ENCODE measurements around the gene RHBDD3. TPM values are rescaled to one million over a fixed set of nuclear protein-coding genes. Genes with fewer than 3 reads are reported as not detected.

RHBDD3 gene
- total RNA-seq, 1 donor from 2014 or later, result 59.2 TPM

DNA sequence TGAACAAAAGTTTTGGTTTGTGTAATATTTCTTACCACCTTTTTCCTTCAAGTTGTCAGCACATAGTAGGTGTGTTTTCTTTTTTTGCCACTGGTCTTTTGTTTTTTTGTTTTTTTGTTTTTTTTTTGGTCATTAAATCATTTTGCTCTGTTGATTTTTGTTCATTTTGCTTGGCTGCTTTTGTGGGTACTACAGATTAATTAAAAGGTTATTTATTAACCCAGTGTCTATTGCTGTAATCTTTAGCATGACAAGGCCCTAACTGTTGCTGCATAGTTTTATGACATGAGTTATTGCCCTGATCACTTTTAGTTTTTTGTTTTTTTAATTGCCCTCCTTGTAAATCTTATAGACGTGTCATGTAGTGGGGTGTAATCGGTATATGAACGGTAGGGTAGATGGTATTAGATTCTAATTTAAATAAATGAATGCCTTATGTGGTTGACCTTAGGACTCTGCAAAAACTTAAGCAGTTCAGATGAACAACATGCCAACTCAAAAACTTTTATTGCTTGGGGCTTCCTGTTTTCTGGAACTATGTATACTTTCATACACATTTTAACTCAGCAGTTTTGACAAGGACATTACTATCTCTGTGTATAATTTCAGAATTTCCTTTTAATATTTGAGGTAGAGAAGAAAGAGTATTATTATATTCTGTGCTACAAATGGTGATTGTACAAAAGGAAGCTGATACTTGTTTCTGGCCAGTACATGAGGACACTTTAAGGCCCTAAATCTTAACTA, 8.2 kb upstream of the RHBDD3 start:
- peaks cover 48% of the 10 kb centered on the region for H3K4me1 Mint-ChIP-seq (ENCODE audit: unreplicated experiment)
- H3K27me3 Mint-ChIP-seq, result no peaks in the 10 kb centered on the region
- TF ChIP-seq, protein P1, sequence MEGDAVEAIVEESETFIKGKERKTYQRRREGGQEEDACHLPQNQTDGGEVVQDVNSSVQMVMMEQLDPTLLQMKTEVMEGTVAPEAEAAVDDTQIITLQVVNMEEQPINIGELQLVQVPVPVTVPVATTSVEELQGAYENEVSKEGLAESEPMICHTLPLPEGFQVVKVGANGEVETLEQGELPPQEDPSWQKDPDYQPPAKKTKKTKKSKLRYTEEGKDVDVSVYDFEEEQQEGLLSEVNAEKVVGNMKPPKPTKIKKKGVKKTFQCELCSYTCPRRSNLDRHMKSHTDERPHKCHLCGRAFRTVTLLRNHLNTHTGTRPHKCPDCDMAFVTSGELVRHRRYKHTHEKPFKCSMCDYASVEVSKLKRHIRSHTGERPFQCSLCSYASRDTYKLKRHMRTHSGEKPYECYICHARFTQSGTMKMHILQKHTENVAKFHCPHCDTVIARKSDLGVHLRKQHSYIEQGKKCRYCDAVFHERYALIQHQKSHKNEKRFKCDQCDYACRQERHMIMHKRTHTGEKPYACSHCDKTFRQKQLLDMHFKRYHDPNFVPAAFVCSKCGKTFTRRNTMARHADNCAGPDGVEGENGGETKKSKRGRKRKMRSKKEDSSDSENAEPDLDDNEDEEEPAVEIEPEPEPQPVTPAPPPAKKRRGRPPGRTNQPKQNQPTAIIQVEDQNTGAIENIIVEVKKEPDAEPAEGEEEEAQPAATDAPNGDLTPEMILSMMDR (conservative IDR thresholded peaks at IDR 0.05), result no peak
- peaks cover 69% of the 10 kb centered on the region for H3K36me3 Mint-ChIP-seq
- peak overlapping the region; percentile 32 for H3K4me3 Mint-ChIP-seq
- no peaks in the 10 kb centered on the region for H3K9me3 Mint-ChIP-seq
- peak overlapping the region; percentile 22 for H3K27ac Mint-ChIP-seq
- no peak for DNase-seq (ENCODE audit: extremely low spot score, unreplicated experiment)

DNA sequence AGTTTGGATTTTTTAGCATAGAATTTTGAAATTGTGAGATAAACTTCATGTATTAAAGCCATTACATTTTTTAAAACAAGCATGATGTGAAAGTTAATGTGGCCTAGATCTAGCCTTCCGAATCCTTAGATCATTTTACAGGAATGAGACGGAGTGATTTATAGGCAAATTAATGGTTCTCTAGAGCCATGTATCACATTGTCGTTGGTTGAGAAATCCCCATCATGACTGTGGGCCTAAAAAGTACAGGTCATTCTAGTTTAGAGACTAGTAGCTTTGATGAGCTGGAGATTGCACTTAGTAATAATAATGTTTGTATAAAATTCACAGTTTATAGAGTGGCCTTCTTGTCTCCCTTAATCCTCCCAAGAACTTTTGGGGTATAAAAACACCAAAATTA, 7.4 kb upstream of the RHBDD3 start:
- DNase-seq (ENCODE audit: extremely low spot score, unreplicated experiment), result no peak
- H3K9me3 Mint-ChIP-seq, result no peaks in the 10 kb centered on the region
- peaks cover 74% of the 10 kb centered on the region for H3K36me3 Mint-ChIP-seq
- H3K27me3 Mint-ChIP-seq, result no peaks in the 10 kb centered on the region
- H3K4me3 Mint-ChIP-seq, result no peak overlapping the region
- no peak overlapping the region for H3K27ac Mint-ChIP-seq
- TF ChIP-seq, protein P1 (conservative IDR thresholded peaks at IDR 0.05), result no peak
- H3K4me1 Mint-ChIP-seq (ENCODE audit: unreplicated experiment), result peaks cover 56% of the 10 kb centered on the region

DNA sequence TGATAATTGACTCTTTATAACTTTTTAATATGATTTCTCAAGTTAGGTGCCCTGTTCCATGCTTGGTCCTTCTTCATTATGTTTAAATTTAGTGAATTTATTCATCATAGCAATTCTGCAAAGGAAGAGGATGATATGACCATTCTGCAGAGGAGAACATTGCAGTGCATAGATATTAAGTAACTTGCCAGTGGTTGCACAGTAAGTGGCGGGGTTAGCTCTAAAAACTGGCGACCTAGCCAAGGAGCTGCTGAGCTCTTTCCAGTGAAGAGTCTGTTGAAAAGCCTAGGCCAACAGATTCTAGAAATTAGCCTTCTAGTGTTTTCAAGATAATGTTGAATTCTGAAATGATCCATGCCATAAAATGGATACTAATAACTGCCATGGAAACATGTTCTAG, 4.8 kb upstream of the RHBDD3 start:
- Mint-ChIP-seq H3K4me1 (ENCODE audit: unreplicated experiment) (peaks cover 59% of the 10 kb centered on the region), H3K27me3 (peaks cover 4% of the 10 kb centered on the region), H3K36me3 (peaks cover 71% of the 10 kb centered on the region), H3K9me3 (no peaks in the 10 kb centered on the region), H3K4me3 (no peak overlapping the region), H3K27ac (no peak overlapping the region)
- TF ChIP-seq, protein P1 (conservative IDR thresholded peaks at IDR 0.05), result no peak
- no peak for DNase-seq (ENCODE audit: extremely low spot score, unreplicated experiment)

DNA sequence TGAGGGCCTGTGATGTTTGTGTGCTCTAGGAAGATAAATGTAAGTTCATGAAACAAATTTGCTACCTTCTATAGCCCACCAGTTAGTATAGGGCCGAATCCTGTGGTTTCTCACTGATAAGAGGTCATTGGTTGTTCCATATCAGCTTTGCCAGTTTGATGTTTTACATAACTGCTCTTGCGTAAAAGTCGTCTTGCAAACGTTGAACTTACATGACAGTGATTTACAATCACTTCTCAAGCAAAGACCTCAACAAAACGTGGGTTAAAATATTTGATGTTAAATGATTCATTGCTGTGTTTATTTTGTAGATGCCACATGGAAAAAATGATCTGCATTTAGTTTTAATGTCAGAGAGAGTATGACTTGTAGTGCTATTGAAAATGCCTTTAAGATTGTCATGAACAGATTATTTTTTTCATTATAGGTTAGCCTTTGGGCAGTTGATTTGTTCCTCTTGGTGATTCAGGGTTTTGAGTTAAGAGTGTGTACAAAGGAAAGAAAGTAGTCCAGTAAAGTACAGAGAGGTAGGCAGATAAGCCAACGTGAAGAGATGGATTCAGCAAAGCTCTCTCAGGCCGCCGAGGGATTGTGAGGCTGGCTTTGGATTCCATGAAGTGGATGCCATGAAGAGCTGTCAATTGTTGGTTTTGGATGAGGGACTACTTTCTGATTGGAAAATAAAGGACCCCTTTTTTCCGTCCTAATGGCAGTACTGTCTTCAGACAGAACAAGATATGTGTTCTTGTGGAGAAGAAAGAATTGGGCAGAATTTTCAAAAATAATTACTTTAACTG, 2.9 kb upstream of the RHBDD3 start:
- H3K27ac Mint-ChIP-seq, result peak overlapping the region; percentile 100
- no peak for DNase-seq (ENCODE audit: extremely low spot score, unreplicated experiment)
- H3K4me1 Mint-ChIP-seq (ENCODE audit: unreplicated experiment), result peaks cover 56% of the 10 kb centered on the region
- peaks cover 4% of the 10 kb centered on the region for H3K27me3 Mint-ChIP-seq
- H3K4me3 Mint-ChIP-seq, result peak overlapping the region; percentile 98
- no peaks in the 10 kb centered on the region for H3K9me3 Mint-ChIP-seq
- TF ChIP-seq, protein P1 (conservative IDR thresholded peaks at IDR 0.05), result no peak
- H3K36me3 Mint-ChIP-seq, result peaks cover 67% of the 10 kb centered on the region

DNA sequence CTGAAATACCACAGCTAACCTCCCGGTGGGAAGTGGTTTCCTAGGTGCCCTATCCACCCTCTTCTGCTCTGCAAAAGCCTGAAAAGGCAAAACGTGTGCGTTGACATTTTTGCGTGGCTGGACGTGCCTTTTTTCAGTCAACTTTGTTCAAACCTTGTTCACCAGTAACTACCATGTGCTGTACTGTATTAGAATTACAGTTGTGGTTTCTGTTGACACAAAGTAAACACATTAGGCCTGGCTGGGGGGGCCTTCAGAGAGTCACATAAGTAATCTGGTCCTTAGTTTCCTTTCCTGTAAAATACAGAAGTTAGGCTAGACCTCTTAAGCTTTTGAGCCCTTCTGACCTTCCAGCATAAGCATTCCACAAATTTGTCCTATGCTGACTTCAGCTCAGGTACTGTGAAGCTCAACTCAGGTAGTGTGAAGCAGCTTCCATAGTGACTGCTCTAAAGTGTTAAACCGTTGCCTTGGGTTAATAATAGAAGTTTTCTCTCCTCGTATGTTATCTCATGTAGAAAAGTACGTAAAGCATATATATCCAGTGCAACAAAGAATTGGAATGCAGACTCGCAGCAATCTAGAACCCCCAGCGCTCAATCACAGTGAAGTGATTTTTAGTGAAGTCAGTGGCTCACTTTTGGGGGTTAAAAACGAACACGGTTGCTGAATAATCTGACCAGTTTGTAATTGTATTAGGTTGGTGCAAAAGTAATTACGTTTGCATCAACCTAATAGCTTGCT, 2.1 kb upstream of the RHBDD3 start:
- Mint-ChIP-seq H3K4me3 (peak overlapping the region; percentile 98), H3K4me1 (ENCODE audit: unreplicated experiment) (peaks cover 49% of the 10 kb centered on the region), H3K9me3 (no peaks in the 10 kb centered on the region), H3K36me3 (peaks cover 59% of the 10 kb centered on the region), H3K27me3 (peaks cover 4% of the 10 kb centered on the region), H3K27ac (peak overlapping the region; percentile 100)
- TF ChIP-seq, protein P1 (conservative IDR thresholded peaks at IDR 0.05), result no peak
- DNase-seq (ENCODE audit: extremely low spot score, unreplicated experiment), result no peak

Data from type B pancreatic cell (in vitro differentiated cells).